NK-92 treated with Interleukin-12 subunit alpha and Interleukin-12 subunit beta, amount 100 ng/mL, for 24 hours (cell line): ENCODE data around the gene MED15.
"Not testable (repeated sequence)": the region's sequence is repeated elsewhere in the genome, so short reads cannot be mapped to it uniquely, and the experiment has no call there.

ENCODE experiments used
- DNase-seq: peaks from one replicate; lab custom pipeline; 2025; lab: John Stamatoyannopoulos, UW

MED15 gene

GRCh38 chr22:20584029-20584871 is 76.8 kb downstream of the MED15 start:
- DNase-seq, result no peak

- no peak for DNase-seq
These were observed 77.6 kb downstream of the MED15 start for GRCh38 chr22:20584872-20585638.

DNA sequence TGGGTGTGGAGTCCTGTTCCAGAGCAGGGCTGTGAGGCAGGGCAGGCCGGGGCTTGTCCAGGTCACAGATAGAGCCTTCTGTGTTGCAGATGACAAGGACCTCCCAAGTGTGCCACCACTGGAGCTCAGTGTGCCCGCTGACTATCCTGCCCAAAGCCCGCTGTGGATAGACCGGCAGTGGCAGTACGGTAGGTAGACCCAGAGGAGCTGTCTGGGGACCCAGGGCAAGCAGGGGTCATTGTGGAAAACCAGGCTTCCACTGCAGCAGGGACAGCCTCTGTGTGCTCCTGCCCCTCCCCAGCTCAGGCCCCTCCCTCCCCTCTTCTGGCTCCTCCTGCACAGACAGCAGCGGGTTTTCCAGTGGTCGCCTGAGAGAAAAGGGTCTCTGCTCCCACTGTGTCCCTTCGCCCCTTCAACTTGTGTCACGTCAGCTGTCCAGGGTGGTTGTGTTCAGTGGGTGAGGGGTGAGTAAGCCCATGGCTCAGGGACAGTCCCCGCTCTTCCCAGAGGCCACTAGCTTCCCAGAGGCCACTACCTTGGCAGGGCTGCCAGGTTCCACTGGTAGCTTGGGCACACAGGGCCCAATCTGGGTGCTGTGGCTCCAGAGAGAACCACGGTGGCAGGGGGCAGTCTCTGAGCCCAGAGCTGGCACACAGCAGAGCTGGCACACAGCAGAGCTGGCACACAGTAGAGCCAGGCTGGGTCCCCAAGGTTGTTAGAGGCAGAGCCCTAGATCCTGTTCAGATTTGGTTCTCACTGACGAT is 78.4 kb downstream of the MED15 start:
- DNase-seq, result no peak

- no peak for DNase-seq
These were observed 79.0 kb downstream of the MED15 start for GRCh38 chr22:20586403-20586745.

GRCh38 chr22:20587206-20587958 is 80.0 kb downstream of the MED15 start:
- no peak for DNase-seq

GRCh38 chr22:20588092-20588842 is 80.9 kb downstream of the MED15 start:
- no peak for DNase-seq

- no peak for DNase-seq
These were observed 81.6 kb downstream of the MED15 start for GRCh38 chr22:20588843-20589581.

DNA sequence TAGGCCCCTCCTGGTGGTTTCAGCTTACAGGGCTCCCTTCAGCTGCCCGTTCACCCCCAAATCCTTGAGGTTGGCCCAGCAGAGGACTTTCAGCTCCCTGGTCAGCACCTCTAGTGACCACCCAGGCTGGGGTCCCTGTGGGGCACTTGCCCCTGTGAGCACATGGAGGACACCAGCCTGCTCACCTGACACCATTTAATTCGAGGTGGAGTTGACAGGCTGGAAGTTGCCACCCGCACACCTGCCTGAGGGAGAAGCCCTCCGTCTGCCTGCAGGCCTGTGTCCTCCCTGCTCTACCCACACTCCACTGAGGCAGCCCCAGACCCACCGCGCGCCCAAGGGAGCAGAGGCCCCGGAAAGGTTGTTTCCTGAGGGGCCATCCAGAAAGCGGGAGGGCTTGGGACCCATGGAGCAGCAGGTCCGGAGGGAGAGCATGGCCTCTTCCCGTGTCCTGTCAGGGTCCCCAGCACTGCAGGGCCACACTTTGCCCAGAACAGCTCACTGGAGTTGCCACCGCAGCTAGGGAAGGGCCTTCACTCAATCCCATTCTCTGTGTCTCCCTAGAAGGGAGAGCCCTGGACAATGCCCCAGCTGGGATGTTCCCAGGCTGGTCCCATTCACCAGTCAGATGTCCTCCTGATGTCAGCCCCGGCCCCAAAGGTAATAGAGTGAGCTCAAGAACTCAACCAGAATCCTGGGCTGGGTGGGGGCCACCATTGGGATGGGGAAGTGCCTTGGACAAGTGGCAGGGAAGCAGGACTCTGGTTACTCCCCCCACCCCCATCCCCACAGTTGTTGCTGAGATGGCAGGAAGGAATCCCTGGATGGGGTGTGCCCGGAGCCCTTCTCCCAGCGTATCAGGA is 82.4 kb downstream of the MED15 start:
- no peak for DNase-seq

- DNase-seq, result no peak
These were observed 83.3 kb downstream of the MED15 start for GRCh38 chr22:20590477-20591294.

DNA sequence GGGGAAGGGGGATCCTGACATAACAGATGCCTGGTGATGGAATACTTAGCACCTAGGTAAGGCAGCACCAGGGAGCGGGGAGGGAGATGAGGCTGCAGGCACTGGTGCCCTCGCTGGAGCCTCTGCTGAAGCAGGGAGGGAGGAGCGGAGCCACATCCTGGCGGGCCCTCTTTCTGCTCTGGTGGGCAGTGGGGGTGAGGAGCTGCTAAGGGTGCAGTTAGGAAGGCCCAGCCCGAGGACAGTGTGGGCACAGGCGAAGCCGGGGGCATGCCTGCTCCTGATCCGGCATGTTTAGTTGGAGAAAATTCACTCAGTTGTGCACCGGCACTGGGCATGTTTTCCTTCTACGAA is 83.9 kb downstream of the MED15 start:
- no peak for DNase-seq

GRCh38 chr22:20591660-20592310 is 84.4 kb downstream of the MED15 start:
- no peak for DNase-seq

DNA sequence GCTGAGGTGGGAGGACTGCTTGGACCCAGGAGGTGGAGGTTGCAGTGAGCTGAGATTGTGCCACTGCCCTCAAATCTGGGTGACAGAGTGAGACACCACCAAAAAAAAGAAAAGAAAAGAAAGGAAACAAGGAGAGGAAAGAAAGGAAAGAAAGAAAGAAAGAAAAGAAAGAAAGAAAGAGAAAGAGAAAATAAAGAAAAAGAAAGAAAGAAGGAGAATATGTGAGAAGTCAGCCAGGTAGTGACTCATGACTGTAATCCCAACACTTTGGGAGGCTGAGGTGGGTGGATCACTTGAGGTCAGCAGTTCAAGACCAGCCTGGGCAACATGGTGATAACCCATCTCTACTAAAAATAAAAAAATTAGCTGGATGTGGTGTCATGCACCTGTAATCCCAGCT is 86.6 kb downstream of the MED15 start:
- DNase-seq, result not testable (repeated sequence)

DNA sequence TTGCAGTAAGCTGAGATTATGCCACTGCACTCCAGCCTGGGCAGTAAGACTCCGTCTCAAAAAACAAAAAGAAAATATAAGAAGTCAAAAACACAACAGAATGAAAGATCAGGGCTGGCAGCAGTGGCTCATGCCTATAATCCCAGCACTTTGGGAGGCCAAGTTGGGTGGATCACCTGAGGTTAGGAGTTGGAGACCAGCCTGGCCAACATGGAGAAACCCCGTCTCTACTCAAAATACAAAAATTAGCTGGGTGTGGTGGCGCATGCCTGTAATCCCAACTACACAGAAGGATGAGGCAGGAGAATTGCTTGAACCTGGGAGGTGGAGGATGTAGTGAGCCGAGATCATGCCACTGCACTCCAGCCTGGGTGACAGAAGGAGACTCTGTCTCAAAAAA is 87.1 kb downstream of the MED15 start:
- DNase-seq, result not testable (repeated sequence)

DNA sequence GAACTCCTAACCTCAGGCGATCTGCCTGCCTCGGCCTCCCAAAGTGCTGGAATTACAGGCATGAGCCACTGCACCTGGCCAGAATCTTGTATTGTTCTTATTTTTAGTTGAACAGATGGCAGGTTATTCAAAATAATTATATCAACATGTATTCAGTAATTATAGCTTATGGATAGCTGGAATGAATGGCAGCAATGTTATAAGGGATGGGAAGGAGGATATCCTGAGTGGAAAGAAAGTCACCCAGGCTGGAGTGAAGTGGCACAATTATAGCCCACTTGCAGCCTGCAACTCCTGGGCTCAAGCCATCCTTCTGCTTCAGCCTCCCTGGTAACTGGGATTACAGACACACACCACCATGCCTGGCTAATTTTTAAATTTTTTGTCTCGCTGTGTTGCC is 88.1 kb downstream of the MED15 start:
- DNase-seq, result no peak

- DNase-seq, result no peak
These were observed 91.7 kb downstream of the MED15 start for GRCh38 chr22:20599117-20599516.

DNA sequence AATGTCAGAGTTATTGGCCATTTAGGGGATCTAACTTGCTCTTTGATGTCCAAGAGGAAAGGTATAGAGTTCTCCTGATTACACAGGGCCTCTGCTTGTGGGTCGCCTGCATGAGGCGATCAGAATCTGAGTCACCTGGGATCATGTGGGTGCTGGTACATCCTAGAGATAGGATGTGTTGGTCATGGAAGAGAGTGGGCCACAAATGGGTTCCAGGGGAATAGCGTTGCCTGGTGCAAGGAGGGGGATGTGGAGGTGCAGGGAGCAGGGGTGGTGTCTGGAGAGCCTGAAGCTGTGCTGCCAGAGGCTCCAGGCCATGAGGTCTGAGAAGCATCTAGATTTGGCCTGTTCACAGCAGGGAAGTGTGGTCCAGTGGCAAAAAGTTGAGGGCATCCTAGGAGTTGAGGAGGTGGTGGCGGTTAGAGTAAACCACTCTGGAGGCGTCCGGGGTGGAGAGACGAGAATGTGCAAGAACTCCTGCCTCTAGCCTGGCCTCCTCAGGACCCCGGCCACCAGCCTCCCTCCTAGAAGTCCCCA is 92.8 kb downstream of the MED15 start:
- DNase-seq, result no peak

DNA sequence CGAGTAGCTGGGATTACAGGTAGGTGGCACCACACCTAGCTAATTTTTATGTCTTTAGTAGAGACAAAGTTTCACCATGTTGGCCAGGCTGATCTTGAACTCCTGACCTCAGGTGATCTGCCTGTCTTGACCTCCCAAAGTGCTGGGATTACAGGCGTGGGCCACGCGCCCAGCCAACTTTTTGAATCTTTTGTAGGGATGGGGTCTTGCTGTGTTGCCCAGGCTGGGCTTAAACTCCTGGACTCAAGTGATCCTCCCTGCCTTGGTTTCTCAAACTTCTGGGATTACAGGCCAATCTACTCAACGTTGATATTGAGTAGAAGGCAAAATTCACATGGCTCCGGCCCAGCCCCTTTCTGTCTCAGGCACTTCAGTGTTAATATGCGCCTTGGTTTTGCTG is 93.9 kb downstream of the MED15 start:
- DNase-seq, result no peak

DNA sequence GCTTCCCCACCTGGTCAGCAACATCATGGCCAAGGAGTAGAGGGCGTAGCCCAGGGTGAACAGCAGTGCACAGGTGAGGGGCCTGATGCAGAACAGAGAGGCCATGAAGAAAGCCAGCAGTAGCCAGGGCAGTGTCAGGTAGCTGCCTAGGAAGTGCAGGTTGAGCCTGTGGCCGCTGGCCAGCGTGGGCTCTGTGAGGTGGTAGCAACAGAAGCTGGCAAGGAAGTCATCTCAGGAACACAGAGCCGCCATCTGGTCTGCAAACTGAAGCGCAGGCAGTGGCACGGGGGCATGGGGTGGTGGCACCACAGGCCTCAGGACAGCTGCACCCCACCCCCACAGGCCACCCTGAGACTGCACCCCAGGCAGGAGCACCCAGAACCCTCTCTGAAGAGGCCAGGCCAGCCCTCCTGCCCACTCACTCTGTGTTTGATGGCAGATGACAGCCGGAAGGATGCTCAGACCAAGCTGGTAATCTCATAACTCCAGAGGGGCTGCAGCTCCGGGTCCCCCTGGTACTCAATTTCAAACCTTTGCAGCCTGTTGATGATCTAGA is 95.3 kb downstream of the MED15 start:
- DNase-seq, result no peak
